Measurements from ENCODE around the gene CHRM2. TPM values are rescaled to one million over a fixed set of nuclear protein-coding genes. Genes with fewer than 3 reads are reported as not detected.

CHRM2 gene
- total RNA-seq, 1 donor from 2014 or later = 5.3 TPM

GRCh38 chr7:137015015-137015414 is 146.6 kb downstream of the CHRM2 start:
- no peak for FAIRE-seq
- DNase-seq (ENCODE audit: low spot score in 2 of 2) = no peak

GRCh38 chr7:137017221-137017620 is 148.8 kb downstream of the CHRM2 start:
- FAIRE-seq (no peak), DNase-seq (ENCODE audit: low spot score in 2 of 2) (no peak)

GRCh38 chr7:137018468-137018867 is 150.0 kb downstream of the CHRM2 start:
- FAIRE-seq = no peak
- no peak for DNase-seq (ENCODE audit: low spot score in 2 of 2)

GRCh38 chr7:137020351-137020750 is 151.9 kb downstream of the CHRM2 start:
- DNase-seq (ENCODE audit: low spot score in 2 of 2) = no peak
- FAIRE-seq = no peak

- FAIRE-seq (no peak), DNase-seq (ENCODE audit: low spot score in 2 of 2) (no peak)
Observed at GRCh38 chr7:137025469-137026175, 157.2 kb downstream of the CHRM2 start.

DNA sequence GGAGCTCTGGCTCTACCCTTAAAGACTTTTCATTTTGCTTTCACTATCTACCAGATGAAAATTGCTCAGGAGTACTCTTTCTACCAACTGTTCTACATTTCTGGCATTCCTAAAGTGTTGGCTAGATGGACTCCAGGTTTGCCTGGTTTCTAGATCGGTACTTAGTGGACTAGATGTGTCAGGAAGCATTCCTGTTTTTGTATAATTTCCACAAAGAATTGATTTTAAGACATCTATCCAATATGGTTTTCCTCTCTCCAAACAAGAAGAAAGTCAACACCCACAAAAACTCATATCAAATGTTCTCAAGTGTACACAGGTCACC is 157.7 kb downstream of the CHRM2 start:
- FAIRE-seq (no peak), DNase-seq (ENCODE audit: low spot score in 2 of 2) (no peak)

GRCh38 chr7:137032436-137032835 is 164.0 kb downstream of the CHRM2 start:
- FAIRE-seq = no peak
- no peak for DNase-seq (ENCODE audit: low spot score in 2 of 2)

DNA sequence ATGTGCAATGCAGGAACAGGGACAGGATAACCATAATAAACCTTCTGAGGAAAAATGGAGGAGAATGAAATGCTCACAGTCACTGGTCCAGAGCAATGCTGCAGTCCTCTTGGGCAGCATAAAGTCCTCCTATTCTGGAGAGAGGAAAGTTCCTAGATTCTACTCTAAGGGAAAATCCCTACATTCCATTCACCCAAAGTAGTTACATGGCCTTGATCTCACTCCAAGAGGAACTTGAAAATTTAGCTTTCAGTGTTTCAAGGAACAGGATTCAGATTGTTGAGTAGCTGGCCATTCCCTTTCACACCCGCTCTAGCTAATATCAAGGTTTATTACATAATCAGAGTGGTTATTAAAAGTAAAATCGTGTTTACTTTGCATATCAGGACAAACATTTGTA is 168.3 kb downstream of the CHRM2 start:
- DNase-seq (ENCODE audit: low spot score in 2 of 2) (no peak), FAIRE-seq (no peak)

DNA sequence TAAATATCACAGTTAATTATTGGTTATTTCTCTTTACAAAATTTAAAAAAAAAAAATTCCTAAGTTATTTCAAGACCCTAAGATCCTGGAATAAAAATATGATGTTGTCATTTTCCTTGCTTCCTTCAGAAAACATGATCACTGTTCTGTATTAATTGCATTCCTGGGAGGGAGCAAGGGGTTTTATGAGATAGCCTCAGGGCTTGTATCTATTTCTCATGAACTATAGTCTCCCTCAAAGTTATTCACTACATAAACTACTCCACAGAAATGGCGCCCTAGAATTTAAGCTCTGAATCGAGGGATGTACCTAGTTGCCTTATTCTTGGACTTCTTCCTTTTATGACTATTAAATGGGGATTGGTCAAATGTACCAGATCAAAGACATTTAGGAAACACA is 170.3 kb downstream of the CHRM2 start:
- DNase-seq (ENCODE audit: low spot score in 2 of 2) (no peak), FAIRE-seq (no peak)

GRCh38 chr7:137040745-137041144 is 172.3 kb downstream of the CHRM2 start:
- DNase-seq (ENCODE audit: low spot score in 2 of 2) = no peak
- no peak for FAIRE-seq

DNA sequence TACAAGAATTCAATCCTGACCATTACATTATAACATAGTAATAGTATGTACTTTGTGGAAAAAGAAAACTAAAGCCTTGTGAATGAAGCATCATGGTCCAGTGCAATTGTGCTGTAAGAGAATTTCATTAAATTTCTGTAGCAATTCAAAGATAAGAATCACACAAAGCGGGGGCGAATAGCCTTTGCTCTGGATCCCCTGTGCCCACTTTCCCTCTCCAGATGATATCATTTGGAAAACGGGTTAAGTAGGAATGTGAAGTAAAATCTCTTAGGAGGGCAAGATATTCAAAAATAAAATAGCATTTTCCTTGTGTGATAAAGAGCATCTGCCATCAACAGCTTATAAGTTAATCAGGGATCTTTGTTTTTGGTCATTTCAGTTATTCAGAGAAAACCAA is 177.1 kb downstream of the CHRM2 start:
- FAIRE-seq (no peak), DNase-seq (ENCODE audit: low spot score in 2 of 2) (no peak)

- DNase-seq (ENCODE audit: low spot score in 2 of 2) = no peak
- no peak for FAIRE-seq
Observed at GRCh38 chr7:137069249-137069963, 201.0 kb downstream of the CHRM2 start.

Small RNA genes lying within 50 kb of the gene (small RNA-seq; reads per million reads assigned to genes)
- not detected for gene KRT8P51
- not detected for gene MIR490

Measured in frontal cortex (tissue), 4 donors.